ENCODE results near the gene PLPPR3.

PLPPR3 gene

GRCh38 chr19:795691-796581 is 25.8 kb downstream of the PLPPR3 start:
- Mint-ChIP-seq H3K27me3 (ENCODE audit: low read depth, poor library complexity) (no peaks in the 10 kb centered on the region), H3K36me3 (ENCODE audit: low read depth) (peaks cover 7% of the 10 kb centered on the region), H3K4me1 (peaks cover 46% of the 10 kb centered on the region), H3K27ac (no peak overlapping the region), H3K4me3 (no peak overlapping the region), H3K9me3 (no peaks in the 10 kb centered on the region)
- no peak for DNase-seq
- TF ChIP-seq, protein P1, sequence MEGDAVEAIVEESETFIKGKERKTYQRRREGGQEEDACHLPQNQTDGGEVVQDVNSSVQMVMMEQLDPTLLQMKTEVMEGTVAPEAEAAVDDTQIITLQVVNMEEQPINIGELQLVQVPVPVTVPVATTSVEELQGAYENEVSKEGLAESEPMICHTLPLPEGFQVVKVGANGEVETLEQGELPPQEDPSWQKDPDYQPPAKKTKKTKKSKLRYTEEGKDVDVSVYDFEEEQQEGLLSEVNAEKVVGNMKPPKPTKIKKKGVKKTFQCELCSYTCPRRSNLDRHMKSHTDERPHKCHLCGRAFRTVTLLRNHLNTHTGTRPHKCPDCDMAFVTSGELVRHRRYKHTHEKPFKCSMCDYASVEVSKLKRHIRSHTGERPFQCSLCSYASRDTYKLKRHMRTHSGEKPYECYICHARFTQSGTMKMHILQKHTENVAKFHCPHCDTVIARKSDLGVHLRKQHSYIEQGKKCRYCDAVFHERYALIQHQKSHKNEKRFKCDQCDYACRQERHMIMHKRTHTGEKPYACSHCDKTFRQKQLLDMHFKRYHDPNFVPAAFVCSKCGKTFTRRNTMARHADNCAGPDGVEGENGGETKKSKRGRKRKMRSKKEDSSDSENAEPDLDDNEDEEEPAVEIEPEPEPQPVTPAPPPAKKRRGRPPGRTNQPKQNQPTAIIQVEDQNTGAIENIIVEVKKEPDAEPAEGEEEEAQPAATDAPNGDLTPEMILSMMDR (IDR thresholded peaks at IDR 0.05): no peak

GRCh38 chr19:795073-795611 is 26.6 kb downstream of the PLPPR3 start:
- no peak for DNase-seq
- TF ChIP-seq, protein P1 (IDR thresholded peaks at IDR 0.05): no peak
- Mint-ChIP-seq H3K4me3 (no peak overlapping the region), H3K36me3 (ENCODE audit: low read depth) (peaks cover 2% of the 10 kb centered on the region), H3K4me1 (peaks cover 43% of the 10 kb centered on the region), H3K27ac (no peak overlapping the region), H3K9me3 (no peaks in the 10 kb centered on the region), H3K27me3 (ENCODE audit: low read depth, poor library complexity) (no peaks in the 10 kb centered on the region)

DNA sequence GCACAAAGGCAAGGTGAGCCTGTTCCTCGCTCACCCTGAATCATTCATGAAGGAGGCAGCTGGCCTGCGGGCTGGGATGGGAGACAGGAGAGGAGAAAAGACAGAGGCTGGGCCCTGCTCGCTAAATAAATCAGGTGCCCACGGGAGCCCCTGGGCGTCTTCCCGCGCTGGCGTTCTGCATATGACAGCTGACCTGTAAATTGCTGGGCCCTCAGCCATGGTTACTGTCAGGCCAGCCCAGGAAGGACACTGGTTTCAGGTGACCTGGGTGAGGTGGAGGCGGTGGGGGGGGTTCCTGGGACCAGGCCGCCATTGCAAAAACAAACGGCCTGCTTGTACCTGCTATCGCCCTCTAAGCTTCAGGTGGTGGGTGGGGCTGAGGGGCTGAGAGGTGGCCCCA is 27.9 kb downstream of the PLPPR3 start:
- H3K27ac Mint-ChIP-seq: no peak overlapping the region
- H3K4me3 Mint-ChIP-seq: no peak overlapping the region
- TF ChIP-seq, protein P1 (IDR thresholded peaks at IDR 0.05): no peak
- H3K4me1 Mint-ChIP-seq: peaks cover 43% of the 10 kb centered on the region
- DNase-seq: no peak
- no peaks in the 10 kb centered on the region for H3K27me3 Mint-ChIP-seq (ENCODE audit: low read depth, poor library complexity)
- H3K36me3 Mint-ChIP-seq (ENCODE audit: low read depth): no peaks in the 10 kb centered on the region
- H3K9me3 Mint-ChIP-seq: no peaks in the 10 kb centered on the region

GRCh38 chr19:792306-792885 is 29.4 kb downstream of the PLPPR3 start:
- H3K27ac Mint-ChIP-seq: no peak overlapping the region
- no peak for DNase-seq

GRCh38 chr19:791567-792305 is 30.0 kb downstream of the PLPPR3 start:
- Mint-ChIP-seq H3K36me3 (ENCODE audit: low read depth) (no peaks in the 10 kb centered on the region), H3K27me3 (ENCODE audit: low read depth, poor library complexity) (no peaks in the 10 kb centered on the region), H3K4me1 (peaks cover 57% of the 10 kb centered on the region), H3K9me3 (no peaks in the 10 kb centered on the region), H3K4me3 (no peak overlapping the region), H3K27ac (peak overlapping the region; percentile 25)
- DNase-seq: no peak
- TF ChIP-seq, protein P1 (IDR thresholded peaks at IDR 0.05): no peak

More at GRCh38 chr19:792306-792885, 29.4 kb downstream of the PLPPR3 start:
- TF ChIP-seq, protein P1 (IDR thresholded peaks at IDR 0.05): no peak
- Mint-ChIP-seq H3K4me3 (no peak overlapping the region), H3K9me3 (no peaks in the 10 kb centered on the region), H3K4me1 (peaks cover 54% of the 10 kb centered on the region), H3K27me3 (ENCODE audit: low read depth, poor library complexity) (no peaks in the 10 kb centered on the region), H3K36me3 (ENCODE audit: low read depth) (no peaks in the 10 kb centered on the region)

Measured in nephron progenitor cell (in vitro differentiated cells).